A673 (cell line): ENCODE measurements around the gene BTRC. TPM values are rescaled to one million over a fixed set of nuclear protein-coding genes. Genes with fewer than 3 reads are reported as not detected.

ENCODE experiments used
- BruUV-seq: library from RNA; stranded (reverse); fragments of 400-500 nt; replicated peaks from 2 replicates; lab custom pipeline; 2021; lab: Mats Ljungman, UMichigan
- CTCF ChIA-PET: fragments of 300-600 bp; sonication (Branson Sonifier 250); formaldehyde crosslinking; loops from one replicate; lab custom pipeline; 2022; ENCODE audit warnings: antibody characterized with exemption; lab: Charles Lee
- POLR2A ChIA-PET: fragments of 300-600 bp; sonication (Branson Sonifier 250); formaldehyde crosslinking; loops from one replicate; lab custom pipeline; 2022; ENCODE audit warnings: antibody characterized with exemption; ENCODE audit not compliant: low non-redundant PET; lab: Charles Lee
- DNase-seq: peaks from one replicate; pipeline ENCODE4 v3.0.0-alpha.2; 2015; ENCODE audit warnings: low spot score
- H3K27ac ChIP-seq: fragments of 200-600 bp; sonication (generic); 2 replicates; pipeline ENCODE4 v1.5.1; 2016; ENCODE audit warnings: mixed run types, low read depth, mild to moderate bottlenecking, mixed read lengths, antibody characterized with exemption, low read length; ENCODE audit not compliant: poor library complexity, severe bottlenecking
- H3K27me3 ChIP-seq: fragments of 200-600 bp; sonication (generic); replicated peaks from 2 replicates; pipeline ENCODE4 v1.6.1; 2017; ENCODE audit warnings: mixed run types, low read depth, mild to moderate bottlenecking, mixed read lengths, antibody characterized with exemption, low read length; ENCODE audit not compliant: insufficient read depth, poor library complexity
- H3K36me3 ChIP-seq: fragments of 200-600 bp; sonication (generic); 2 replicates; pipeline ENCODE4 v1.6.1; 2016; ENCODE audit warnings: mixed run types, mild to moderate bottlenecking, mixed read lengths, antibody characterized with exemption, low read length; ENCODE audit not compliant: insufficient read depth, poor library complexity, severe bottlenecking
- H3K4me1 ChIP-seq: fragments of 200-600 bp; sonication (generic); 2 replicates; pipeline ENCODE4 v1.6.1; 2017; ENCODE audit warnings: mixed run types, mild to moderate bottlenecking, mixed read lengths, antibody characterized with exemption, low read length; ENCODE audit not compliant: insufficient read depth, poor library complexity, severe bottlenecking
- H3K4me3 ChIP-seq: fragments of 200-600 bp; sonication (generic); 2 replicates; pipeline ENCODE4 v1.5.1; 2016; ENCODE audit warnings: low read depth, mixed run types, mild to moderate bottlenecking, mixed read lengths, low read length; ENCODE audit not compliant: poor library complexity, severe bottlenecking
- H3K9me3 ChIP-seq: fragments of 200-600 bp; sonication (generic); 2 replicates; pipeline ENCODE4 v1.6.1; 2016; ENCODE audit warnings: mixed run types, low read depth, mild to moderate bottlenecking, mixed read lengths, antibody characterized with exemption, low read length; ENCODE audit not compliant: poor library complexity, severe bottlenecking
- EZH2 ChIP-seq: fragments of 200-600 bp; sonication (generic); IDR thresholded peaks from 2 replicates; pipeline ENCODE4 v1.6.1; 2017; ENCODE audit warnings: borderline replicate concordance, low read depth, mild to moderate bottlenecking, mixed read lengths, antibody characterized with exemption, low read length; ENCODE audit not compliant: poor library complexity, severe bottlenecking
- intact Hi-C: fragments of 100-400 bp; cut with micrococcal nuclease; formaldehyde crosslinking; loops from one replicate; pipeline ENCODE4 v1.10.0; 2022; ENCODE audit not compliant: unreplicated experiment
- total RNA-seq: library from RNA; stranded (reverse); gene quantifications from 2 replicates; pipeline ENCODE4 v1.2.3, GENCODE V29; 2021
- TF ChIP-seq, protein P1 (sequence below): fragments of 300-800, 200-600 bp; sonication (generic); conservative IDR thresholded peaks from 2 replicates; pipeline ENCODE4 v1.5.1; 2017; ENCODE audit warnings: low read depth, mild to moderate bottlenecking, antibody characterized with exemption, low read length, moderate library complexity, mixed read lengths

BTRC gene
- total RNA-seq, 1 experiment from 2014 or later = 22.6 TPM

DNA sequence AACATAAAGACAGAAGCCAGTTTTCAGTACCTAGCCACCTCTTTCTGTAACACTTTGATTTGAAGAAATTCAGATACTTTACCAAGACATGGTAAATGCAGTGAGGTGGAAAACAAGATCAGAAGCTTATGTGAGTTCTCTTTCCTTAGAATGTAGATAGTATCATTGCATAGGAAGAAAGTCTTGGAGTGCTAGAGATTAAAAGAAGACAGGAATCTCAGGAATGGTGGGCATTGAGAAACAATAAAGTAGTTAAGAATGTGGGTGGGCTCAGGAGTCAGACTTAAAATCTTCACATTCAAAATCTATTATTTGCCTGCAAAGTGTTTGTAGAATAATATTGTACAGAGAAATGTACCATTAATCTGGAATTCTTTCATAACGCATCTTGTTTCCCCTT, 175.2 kb downstream of the BTRC start:
- CTCF ChIA-PET = no interaction called here
- intact Hi-C loops = no loop called here
- Histone ChIP-seq H3K4me1 (peaks cover 14% of the 10 kb centered on the region), H3K36me3 (no peaks in the 10 kb centered on the region), H3K27me3 (no peaks in the 10 kb centered on the region), H3K27ac (no peak overlapping the region), H3K4me3 (no peak overlapping the region), H3K9me3 (no peaks in the 10 kb centered on the region)
- DNase-seq = peak; percentile 41
- no peak for TF ChIP-seq EZH2
- TF ChIP-seq, protein P1, sequence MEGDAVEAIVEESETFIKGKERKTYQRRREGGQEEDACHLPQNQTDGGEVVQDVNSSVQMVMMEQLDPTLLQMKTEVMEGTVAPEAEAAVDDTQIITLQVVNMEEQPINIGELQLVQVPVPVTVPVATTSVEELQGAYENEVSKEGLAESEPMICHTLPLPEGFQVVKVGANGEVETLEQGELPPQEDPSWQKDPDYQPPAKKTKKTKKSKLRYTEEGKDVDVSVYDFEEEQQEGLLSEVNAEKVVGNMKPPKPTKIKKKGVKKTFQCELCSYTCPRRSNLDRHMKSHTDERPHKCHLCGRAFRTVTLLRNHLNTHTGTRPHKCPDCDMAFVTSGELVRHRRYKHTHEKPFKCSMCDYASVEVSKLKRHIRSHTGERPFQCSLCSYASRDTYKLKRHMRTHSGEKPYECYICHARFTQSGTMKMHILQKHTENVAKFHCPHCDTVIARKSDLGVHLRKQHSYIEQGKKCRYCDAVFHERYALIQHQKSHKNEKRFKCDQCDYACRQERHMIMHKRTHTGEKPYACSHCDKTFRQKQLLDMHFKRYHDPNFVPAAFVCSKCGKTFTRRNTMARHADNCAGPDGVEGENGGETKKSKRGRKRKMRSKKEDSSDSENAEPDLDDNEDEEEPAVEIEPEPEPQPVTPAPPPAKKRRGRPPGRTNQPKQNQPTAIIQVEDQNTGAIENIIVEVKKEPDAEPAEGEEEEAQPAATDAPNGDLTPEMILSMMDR = no peak
- POLR2A ChIA-PET = no interaction called here
- no TSS peak for BruUV-seq

DNA sequence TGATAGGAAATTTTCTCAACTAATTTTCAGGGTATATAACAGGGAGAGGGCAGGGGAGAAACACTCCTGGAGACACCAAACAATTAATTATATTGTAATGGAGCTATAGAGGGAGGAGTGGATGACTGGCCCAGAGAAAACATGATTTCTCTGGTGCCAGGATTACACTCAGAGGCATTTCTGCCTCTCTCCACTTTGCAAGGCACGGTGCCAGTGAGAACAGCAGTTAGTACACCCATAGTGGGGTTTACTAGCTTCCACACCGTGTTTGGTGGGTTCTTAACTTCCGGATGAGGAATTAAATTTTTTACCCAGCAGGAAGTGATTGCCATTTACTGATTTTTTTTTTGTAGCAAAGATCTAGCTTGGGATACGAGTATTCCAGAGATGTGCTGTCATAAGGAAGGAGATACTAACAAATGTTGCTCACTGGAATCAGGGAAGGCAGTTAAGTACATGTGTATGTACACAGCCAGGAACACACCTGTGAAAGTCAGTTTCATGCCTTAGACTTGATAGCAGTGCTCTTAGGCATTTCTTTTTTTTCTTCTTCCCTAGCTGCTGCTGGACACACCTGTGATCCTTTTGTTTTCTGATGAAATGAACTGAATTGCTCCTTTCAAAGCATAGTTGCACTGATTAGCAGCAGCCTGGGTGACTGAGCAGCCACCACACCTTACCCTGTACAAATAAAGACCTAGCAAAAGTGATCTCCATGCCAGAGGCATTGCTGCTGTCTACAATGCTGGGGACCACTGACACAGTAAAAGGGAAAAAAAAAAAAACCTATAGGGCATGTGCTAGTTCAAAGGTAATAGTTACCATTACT, 176.0 kb downstream of the BTRC start:
- ChIA-PET POLR2A (no interaction called here), CTCF (no interaction called here)
- intact Hi-C loops = no loop called here
- Histone ChIP-seq H3K27me3 (no peaks in the 10 kb centered on the region), H3K4me3 (no peak overlapping the region), H3K27ac (no peak overlapping the region), H3K4me1 (peaks cover 14% of the 10 kb centered on the region), H3K36me3 (no peaks in the 10 kb centered on the region), H3K9me3 (no peaks in the 10 kb centered on the region)
- TF ChIP-seq EZH2 = no peak
- TF ChIP-seq, protein P1 = no peak
- no TSS peak for BruUV-seq
- DNase-seq = peak; percentile 66

DNA sequence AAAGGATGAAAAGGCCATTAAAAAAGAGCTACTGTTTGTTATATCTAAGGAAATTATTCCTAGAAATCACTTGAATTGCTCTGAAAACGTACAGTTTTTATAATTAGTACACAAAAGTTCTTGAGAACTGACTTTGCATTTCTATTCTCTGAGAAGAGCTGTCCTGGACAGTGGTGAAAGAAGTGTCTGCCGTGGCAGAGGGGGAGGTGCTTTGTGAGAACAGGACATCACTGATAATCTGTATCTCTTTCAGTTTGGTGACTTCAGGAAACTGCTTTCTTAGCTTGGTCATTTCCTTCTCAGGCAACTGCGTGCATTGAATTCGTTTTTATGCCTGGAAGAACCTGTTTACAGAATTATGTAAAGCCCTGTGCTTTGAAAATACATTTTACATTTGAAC, 182.0 kb downstream of the BTRC start:
- H3K27me3 ChIP-seq = no peaks in the 10 kb centered on the region
- intact Hi-C loops = no loop called here
- no peaks in the 10 kb centered on the region for H3K36me3 ChIP-seq
- no peak overlapping the region for H3K4me3 ChIP-seq
- ChIA-PET CTCF (no interaction called here), POLR2A (interaction anchor here (0.7 kb wide), 1 partner anchor 481 kb away, joined by 3 read pairs; no protein-coding TSS in a partner anchor)
- BruUV-seq = no TSS peak
- no peaks in the 10 kb centered on the region for H3K4me1 ChIP-seq
- DNase-seq = no peak
- no peak overlapping the region for H3K27ac ChIP-seq
- H3K9me3 ChIP-seq = no peaks in the 10 kb centered on the region
- TF ChIP-seq, protein P1 = no peak
- no peak for TF ChIP-seq EZH2
